Stimulated activated memory B cell treated with anti-CD40 and anti-IgM and Interleukin-4, amounts not matched to agents 10 μg/mL and 1 μg/mL and 100 μg/mL, for 72 hours (primary cell): ENCODE measurements around the gene SH3PXD2B.

ENCODE experiments used
- ATAC-seq: fragments of 150-1000 bp; cut with Tn5 transposase; 2 replicates; pipeline ENCODE4 v1.10.0; 2021
- H3K27ac Mint-ChIP-seq: one replicate; pipeline ENCODE4 v1.8.0; 2022; ENCODE audit warnings: mild to moderate bottlenecking, mixed read lengths
- H3K27me3 Mint-ChIP-seq: one replicate; pipeline ENCODE4 v1.8.0; 2022; ENCODE audit warnings: mixed read lengths
- H3K36me3 Mint-ChIP-seq: one replicate; pipeline ENCODE4 v1.8.0; 2022; ENCODE audit warnings: mixed read lengths
- H3K4me1 Mint-ChIP-seq: one replicate; pipeline ENCODE4 v1.8.0; 2022; ENCODE audit warnings: mixed read lengths
- H3K4me3 Mint-ChIP-seq: one replicate; pipeline ENCODE4 v1.8.0; 2022; ENCODE audit warnings: mild to moderate bottlenecking, moderate library complexity, mixed read lengths
- H3K9me3 Mint-ChIP-seq: one replicate; pipeline ENCODE4 v1.8.0; 2022; ENCODE audit warnings: mixed read lengths

Gene SH3PXD2B

GRCh38 chr5:172281346-172281745 lies 173.0 kb downstream of the SH3PXD2B start:
- H3K9me3 Mint-ChIP-seq: peaks cover 2% of the 10 kb centered on the region
- H3K4me1 Mint-ChIP-seq: peaks cover 21% of the 10 kb centered on the region
- no peak for ATAC-seq
- no peak overlapping the region for H3K27ac Mint-ChIP-seq
- peaks cover 15% of the 10 kb centered on the region for H3K36me3 Mint-ChIP-seq
- peak overlapping the region; percentile 38 for H3K4me3 Mint-ChIP-seq
- H3K27me3 Mint-ChIP-seq: no peaks in the 10 kb centered on the region

GRCh38 chr5:172280929-172281328 lies 173.4 kb downstream of the SH3PXD2B start:
- Mint-ChIP-seq H3K4me1 (peaks cover 25% of the 10 kb centered on the region), H3K4me3 (no peak overlapping the region), H3K27ac (no peak overlapping the region), H3K27me3 (no peaks in the 10 kb centered on the region), H3K36me3 (peaks cover 15% of the 10 kb centered on the region), H3K9me3 (peaks cover 2% of the 10 kb centered on the region)
- ATAC-seq: no peak

- peaks cover 15% of the 10 kb centered on the region for H3K36me3 Mint-ChIP-seq
- no peak for ATAC-seq
- H3K4me1 Mint-ChIP-seq: peaks cover 31% of the 10 kb centered on the region
- H3K27me3 Mint-ChIP-seq: no peaks in the 10 kb centered on the region
- H3K27ac Mint-ChIP-seq: no peak overlapping the region
- H3K9me3 Mint-ChIP-seq: peaks cover 2% of the 10 kb centered on the region
- H3K4me3 Mint-ChIP-seq: no peak overlapping the region
These were observed 174.0 kb downstream of the SH3PXD2B start for GRCh38 chr5:172280317-172280716.

- H3K4me3 Mint-ChIP-seq: no peak overlapping the region
- peaks cover 46% of the 10 kb centered on the region for H3K4me1 Mint-ChIP-seq
- peaks cover 2% of the 10 kb centered on the region for H3K9me3 Mint-ChIP-seq
- no peak overlapping the region for H3K27ac Mint-ChIP-seq
- ATAC-seq: no peak
- peaks cover 15% of the 10 kb centered on the region for H3K36me3 Mint-ChIP-seq
- no peaks in the 10 kb centered on the region for H3K27me3 Mint-ChIP-seq
These were observed 176.0 kb downstream of the SH3PXD2B start for GRCh38 chr5:172278356-172278755.

GRCh38 chr5:172276214-172276613 lies 178.1 kb downstream of the SH3PXD2B start:
- no peak overlapping the region for H3K4me3 Mint-ChIP-seq
- peaks cover 2% of the 10 kb centered on the region for H3K9me3 Mint-ChIP-seq
- H3K36me3 Mint-ChIP-seq: peaks cover 15% of the 10 kb centered on the region
- no peak for ATAC-seq
- H3K27me3 Mint-ChIP-seq: no peaks in the 10 kb centered on the region
- H3K4me1 Mint-ChIP-seq: peaks cover 35% of the 10 kb centered on the region
- H3K27ac Mint-ChIP-seq: no peak overlapping the region
